GM19025 (cell line): ENCODE results near the gene ZNF22.
A peak's percentile ranks its signal among the peaks of the same experiment; 100 is the strongest.

Source experiments
- ATAC-seq: cut with Tn5 transposase; IDR thresholded peaks from one replicate; pipeline ENCODE4 v1.9.1; 2021; ENCODE audit warnings: mild to moderate bottlenecking, low read depth, moderate library complexity; ENCODE audit not compliant: unreplicated experiment

ZNF22 gene

DNA sequence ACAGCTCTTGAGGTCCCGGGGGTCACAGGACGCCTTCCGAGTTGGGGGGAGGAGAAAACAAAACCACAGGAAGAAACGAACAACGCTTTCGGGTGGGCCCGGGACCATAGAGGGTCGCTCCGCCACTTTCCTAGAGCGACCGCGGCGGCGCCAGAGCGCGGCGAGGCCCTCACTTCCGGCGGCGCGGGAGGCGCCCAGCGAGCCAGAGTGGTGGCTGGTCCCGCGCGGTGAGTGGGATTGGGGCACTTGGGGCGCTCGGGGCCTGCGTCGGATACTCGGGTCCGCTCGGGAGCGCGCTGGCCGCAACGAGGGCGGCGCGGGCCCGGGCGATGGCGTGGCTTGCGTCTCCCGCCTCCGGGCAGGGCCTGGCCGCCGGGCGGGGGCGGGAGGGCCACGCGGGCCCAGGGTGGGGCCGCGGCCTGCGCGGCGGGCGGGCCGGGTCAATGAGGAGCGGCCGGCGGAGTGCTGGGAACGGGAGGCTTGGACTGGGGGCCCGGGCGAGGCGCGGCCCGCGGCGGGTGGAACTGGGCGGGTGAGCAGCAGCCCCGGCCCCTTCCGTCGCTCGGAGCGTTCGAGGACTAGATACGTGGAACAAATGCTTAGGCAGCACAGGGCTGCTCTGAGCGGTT, at the start of gene ZNF22:
ZNF22 (plus strand) TSS at position 172 of the 629 bp plus-strand sequence. CDS start 2,446 bp downstream, outside the sequence.
- ATAC-seq, result peak; percentile 78

GRCh38 chr10:44951576-44952226, 49.0 kb upstream of the ZNF22 start:
- ATAC-seq, result no peak

GRCh38 chr10:44952779-44953231, 47.9 kb upstream of the ZNF22 start:
- ATAC-seq, result no peak

DNA sequence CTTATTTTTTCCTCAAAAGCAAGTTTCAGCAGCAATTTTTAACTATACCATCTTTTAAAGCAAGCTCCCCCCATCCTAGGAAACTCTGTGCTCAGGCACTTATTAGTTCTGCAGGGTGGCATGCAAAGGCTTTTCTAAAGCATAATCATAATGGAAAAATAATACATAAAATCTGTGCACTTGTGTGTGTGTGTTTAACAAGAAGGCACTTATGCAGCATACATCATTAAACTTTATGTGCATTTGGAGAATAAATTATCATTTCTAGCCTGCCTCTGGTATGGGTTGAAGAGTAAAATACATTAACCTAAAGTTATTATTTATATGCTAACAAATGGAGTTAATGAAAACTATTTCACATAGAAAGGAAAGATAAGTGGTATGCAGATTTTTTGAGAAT, 46.7 kb upstream of the ZNF22 start:
- no peak for ATAC-seq

DNA sequence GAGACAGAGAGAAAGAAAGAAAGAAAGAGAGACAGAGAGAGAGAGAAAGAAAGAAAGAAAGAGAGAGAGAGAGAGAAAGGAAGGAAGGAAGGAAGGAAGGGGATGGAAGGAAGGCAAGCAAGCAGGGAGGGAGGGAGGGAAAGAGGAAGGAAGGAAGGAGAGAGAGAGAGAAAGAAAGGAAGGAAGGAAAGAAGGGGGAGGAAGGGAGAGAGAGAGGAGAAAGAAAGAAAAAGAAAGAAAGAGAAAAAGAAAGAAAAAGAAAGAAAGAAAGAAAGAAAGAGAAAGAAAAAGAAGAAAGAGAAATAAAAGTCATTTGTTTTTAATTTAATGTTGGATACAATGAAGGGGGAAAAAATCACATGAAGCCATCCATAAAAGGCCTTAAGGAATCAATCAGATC, 45.8 kb upstream of the ZNF22 start:
- no peak for ATAC-seq

DNA sequence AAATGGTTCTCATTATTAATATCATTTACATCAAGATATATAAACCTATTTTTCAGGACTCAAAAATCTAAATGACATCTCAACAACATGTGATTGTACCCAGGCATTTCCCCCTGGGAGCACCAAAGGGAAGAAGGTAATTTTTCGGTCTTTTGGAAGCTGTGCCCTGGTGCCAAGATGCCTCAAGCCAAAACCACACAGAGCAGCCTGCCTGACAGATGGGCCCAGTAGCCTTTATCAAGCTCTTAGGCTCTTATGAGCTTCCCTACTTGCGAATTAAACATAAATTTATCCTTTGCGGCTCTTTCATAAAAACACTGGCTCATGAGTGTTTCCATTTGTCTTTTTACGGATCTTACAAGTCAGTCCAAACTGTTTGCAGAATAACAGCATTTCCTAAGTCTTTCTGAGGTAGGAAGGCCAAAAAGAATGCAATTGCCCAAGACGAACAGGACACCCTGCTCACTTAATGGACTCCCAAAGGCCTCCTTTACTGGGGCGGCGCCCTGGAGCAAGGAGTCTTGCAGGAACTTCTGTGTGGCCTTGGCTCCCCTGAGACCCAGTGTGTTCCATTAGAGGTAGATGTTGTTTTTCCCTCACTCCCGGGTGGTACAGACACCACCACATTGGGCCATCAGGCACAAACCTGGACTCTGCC, 45.2 kb upstream of the ZNF22 start:
- ATAC-seq, result no peak

GRCh38 chr10:44956226-44956625, 44.5 kb upstream of the ZNF22 start:
- no peak for ATAC-seq

DNA sequence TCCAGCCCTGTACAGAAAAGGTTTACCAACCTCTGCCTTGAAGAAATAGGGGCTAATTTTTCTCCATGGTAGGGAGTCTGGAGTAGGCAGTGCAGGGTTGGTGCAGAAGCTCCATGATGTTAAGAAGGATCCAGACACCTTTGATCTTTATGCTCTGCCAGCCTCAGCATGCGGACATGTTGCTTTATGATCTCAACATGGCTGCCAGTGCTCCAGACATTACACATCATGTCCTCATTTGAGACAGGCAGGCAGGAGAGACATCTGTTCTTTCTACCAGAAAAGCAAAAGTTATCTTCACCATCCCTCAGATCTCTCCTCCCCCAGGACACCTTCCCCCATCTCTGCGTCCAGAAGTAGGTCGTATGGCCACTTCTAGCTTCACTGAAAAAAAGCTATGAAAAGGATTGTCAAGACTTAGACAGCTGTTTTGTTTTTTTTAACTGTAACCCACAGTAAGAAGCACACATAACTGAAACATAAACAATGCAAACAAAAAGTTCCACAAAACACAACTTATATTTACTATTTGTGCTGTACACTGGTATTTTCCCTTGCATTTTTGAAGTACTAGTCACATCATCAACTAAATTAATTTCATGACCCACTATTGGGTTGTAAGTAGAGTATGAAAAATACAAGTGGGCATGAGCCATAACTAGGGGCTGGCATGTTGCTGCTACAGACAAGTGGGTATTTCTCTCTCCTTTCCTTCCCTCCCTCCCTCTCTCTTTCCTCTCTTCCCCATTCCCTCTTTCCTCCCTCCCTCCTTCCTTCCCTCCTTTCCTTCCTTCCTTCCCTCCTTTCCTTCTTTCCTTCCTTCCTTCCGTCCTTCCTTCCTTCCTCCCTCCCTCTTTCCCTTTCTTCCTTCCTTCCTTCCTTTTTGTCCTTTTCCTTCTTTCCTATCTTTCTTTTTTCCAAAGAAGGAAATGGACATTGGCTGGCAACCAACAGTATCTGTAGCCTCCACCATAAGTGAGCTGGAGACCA, 43.7 kb upstream of the ZNF22 start:
- ATAC-seq, result no peak

DNA sequence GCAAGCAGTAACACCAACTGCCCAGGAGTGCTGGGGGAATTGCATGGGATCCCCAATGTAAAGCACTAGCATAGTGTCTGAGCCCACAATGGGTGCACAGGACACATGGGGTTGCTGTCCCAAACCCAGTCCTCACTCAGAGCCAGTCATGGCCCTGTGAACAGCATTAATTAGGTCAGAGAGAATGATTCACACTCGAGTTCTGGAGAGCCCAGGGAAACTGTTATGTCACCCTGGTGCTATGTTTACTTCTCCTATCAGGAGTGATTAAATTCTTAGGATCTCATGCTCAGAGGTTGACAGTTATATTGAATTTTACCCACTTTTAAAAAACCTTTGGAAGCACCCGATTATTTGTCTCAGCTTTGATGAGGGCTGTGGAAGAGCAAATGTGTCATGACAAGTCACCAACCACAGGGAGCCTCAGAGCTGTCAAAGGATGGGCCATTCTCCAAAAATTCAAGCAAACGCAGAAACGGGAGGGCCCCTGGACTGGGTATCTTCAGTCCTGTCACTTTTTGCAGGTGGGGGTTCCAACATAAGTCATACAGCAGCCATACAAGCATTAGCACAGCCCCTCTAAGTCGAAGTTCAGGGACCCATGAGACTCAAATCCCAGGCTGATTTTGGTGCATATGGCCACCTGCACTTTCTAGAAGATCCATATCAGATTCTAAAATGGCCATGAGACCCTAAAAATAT, 42.4 kb upstream of the ZNF22 start:
- ATAC-seq, result no peak

DNA sequence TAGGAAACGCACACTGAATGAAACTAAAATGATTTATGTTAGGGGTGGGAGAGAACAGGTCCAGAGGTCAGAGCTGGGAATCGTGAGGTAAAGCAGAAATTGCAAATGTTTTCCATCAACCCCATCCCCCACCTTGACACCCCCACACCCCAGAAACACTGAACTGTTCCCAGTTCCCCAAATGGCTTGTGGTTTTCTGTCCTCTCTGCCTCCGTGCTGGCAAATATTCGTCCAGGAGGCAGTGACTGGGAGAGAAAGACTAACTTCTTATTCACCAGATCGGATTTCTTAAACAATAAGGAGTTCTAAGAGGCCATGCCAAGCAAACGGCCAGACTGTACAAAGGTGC, 41.9 kb upstream of the ZNF22 start:
- ATAC-seq, result no peak

DNA sequence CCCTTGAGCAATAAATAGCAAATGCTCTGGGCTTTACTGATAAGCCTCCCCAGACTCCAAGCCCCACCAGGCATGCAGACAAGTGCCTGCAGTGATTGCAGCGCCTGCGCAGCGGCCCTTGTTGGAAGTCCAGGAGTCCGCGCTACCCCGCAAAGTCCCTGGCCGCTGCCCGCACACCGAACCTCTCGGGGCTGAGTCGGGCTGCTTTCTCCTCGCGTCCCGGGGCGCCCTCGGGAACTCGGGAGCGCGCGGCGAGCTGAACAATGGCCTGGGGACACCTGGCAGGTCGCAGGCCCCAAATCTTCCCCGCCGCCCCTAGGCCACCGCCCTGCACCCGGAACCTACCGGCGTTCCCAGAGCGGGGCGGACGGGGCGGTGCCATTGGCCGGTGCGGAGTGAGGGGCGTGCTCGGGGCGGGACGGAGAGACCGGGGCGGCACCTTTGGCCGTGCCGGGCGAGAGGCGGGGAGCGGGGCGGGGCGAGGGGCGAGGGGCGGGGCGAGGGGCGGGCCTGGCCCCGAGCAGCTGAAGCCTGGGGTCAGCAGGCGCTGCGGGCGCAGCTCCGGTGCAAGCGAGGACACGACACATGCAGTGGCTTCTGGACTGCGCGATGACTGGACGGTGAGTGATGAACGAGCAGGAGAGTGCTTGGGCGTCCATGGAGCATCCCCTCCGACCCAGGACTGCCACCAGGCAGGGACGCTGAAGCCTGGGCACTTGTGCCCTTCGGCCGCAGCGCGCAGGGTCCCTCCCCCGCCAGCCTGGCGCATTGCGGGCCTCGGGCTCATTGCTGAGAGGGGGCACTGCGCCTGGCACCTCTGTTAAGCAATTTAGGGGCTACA, 41.3 kb upstream of the ZNF22 start, which contains the start of gene RASSF4:
RASSF4 (plus strand) TSS at position 556 of the 841 bp plus-strand sequence. CDS start 10,401 bp downstream, outside the sequence.
- peak; percentile 94 for ATAC-seq

DNA sequence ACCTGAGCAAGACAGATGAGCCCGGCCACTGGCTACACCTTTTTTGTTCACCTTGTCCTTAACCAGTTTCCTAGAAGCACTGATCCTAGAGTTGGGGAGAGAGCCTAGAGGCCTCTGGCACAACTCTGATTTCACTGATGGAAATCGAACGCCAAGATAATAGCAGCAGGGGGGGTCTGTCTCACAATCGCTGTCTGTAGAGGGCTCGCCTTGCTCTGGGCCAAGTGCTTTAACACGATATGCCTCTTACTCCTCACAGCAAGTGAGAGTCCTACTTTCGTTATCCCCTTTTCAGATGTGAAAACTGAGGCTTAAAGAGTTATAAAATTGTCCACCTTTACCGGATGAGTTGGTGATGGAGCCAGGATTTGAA, 40.6 kb upstream of the ZNF22 start:
- no peak for ATAC-seq

DNA sequence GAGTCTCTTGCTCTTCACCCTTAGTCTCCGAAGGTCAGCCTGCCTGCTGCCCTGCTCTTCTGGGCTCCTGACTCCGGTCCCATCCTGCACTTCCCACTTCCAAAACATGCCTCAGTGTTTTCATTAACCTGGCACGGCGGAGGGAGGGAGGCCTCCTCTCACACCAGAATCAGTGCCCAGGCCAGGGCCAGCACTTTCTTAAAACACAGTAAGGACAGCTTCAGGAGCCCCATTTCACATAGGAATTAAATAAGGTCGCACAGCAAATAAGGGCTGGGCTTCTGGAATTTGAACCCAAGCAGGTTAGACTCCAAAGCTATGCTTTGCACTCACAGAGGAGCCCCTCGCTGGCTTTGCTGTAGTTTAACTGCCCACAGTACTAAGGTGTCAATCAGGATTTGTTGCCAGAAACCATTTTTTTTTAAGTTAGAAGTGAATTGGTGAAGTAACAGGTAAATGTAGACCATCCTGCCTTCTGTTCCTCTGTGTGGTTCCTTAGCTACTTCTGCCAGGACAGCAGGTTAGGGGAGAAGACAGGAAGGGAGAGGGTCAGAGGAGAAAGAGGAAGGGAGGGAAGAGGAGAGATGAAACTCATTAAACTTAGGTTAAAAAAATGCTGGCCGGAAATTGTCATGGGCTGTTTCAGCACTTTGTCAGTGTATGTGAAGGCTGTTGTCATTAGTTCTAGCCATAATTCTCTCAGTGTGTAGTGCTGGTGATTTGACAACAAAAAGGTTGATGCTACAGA, 40.1 kb upstream of the ZNF22 start:
- ATAC-seq, result no peak

- no peak for ATAC-seq
Measured at GRCh38 chr10:44961230-44961571, 39.5 kb upstream of the ZNF22 start.

DNA sequence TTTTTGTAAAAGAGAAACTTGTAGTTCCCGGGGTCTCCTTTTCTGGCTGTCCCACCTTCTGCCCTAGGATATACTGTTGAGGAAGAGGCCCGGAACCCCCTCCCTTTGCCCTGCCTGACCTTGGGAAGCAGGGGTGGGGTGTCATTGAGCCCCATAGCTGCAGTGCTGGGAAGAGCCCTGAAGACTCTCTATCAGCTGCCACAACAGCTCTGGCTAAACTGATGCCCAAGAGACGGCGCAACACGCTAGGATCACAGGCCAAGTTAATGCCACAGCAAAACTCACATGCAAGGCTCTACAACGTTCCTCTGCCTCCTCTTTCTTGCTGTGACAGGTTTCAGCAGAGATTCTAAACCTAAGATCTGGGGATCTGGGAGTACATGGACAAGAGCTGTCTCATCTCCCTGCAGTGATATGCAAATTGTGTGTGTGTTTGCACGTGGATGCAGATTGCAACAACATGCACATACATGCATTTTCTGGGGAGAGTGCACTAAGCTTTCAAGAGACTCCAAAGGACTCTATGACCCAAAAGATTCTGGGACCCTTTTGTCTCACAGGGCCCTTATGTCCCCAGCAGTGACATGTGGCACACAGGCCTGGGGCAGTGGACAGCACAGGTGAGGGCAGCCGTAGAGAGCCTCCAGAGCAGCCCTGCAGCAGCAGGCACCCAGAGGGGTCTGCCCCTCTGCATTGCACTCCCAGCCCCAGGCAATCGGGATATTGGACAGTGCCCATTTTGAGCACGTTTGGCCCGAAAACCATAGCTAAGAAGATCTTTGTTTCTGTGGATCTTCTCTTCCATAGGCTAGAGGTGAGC, 38.6 kb upstream of the ZNF22 start:
- no peak for ATAC-seq

DNA sequence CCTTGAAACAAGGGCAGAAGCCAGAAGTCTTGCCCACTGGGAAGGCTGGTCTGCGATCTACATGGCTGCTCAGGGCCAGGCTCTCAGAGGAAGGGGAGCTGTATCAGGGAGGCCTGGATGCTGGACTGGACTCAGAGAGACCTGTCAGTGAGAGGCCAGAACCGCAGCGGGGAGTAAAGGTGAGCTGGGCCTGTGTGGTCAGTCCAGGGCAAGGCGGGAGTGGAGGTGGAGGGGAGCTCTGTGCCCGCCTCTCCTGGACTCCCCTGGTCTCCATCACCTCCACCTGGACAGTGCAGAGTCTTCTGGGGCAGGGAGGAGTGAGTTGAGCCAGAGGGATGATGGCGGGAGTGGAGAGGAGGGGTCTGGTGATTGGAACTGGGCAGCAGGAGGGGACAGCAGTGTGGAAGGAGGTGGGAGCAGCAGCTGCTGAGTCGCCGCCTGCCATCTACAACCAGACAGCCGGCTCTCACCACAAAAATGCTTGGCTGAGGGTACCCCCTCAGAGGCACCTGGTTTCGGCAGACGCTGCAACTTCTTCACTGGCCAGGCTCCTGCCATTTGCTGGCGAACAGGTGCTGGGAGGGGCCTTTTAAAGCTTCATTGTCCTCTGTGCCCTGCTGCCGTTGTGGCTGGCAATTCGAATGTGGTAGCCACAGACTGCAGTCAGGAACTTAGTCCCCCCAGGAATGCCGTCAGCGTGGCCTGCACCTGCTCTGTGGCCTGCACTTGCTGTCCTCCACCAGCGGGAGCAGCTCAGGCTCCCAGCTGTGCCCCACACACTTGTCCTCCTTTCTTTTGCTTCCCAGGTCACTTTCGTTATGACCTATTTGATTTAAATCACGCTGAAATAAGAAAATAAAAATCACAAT, 37.6 kb upstream of the ZNF22 start:
- ATAC-seq, result no peak
